ENCODE results near the gene PLEKHA3.

The PLEKHA3 gene

GRCh38 chr2:178528647-178529046 is 48.4 kb downstream of the PLEKHA3 start:
- H3K4me3 ChIP-seq (ENCODE audit: low read depth, low read length), result no peak overlapping the region
- DNase-seq (ENCODE audit: low read depth), result no peak
- no peak for TF ChIP-seq CTCF (IDR thresholded peaks at IDR 0.05; ENCODE audit: control insufficient read depth, extremely low read depth, insufficient read depth)

GRCh38 chr2:178529194-178529593 is 48.9 kb downstream of the PLEKHA3 start:
- H3K4me3 ChIP-seq (ENCODE audit: low read depth, low read length), result no peak overlapping the region
- no peak for DNase-seq (ENCODE audit: low read depth)
- no peak for TF ChIP-seq CTCF (IDR thresholded peaks at IDR 0.05; ENCODE audit: control insufficient read depth, extremely low read depth, insufficient read depth)

- H3K4me3 ChIP-seq (ENCODE audit: low read depth, low read length), result no peak overlapping the region
- no peak for DNase-seq (ENCODE audit: low read depth)
- TF ChIP-seq CTCF (IDR thresholded peaks at IDR 0.05; ENCODE audit: control insufficient read depth, extremely low read depth, insufficient read depth), result no peak
These were observed 49.9 kb downstream of the PLEKHA3 start for GRCh38 chr2:178530131-178530530.

GRCh38 chr2:178530625-178531142 is 50.4 kb downstream of the PLEKHA3 start:
- TF ChIP-seq CTCF (IDR thresholded peaks at IDR 0.05; ENCODE audit: control insufficient read depth, extremely low read depth, insufficient read depth), result no peak
- H3K4me3 ChIP-seq (ENCODE audit: low read depth, low read length), result no peak overlapping the region

GRCh38 chr2:178531168-178531567 is 50.9 kb downstream of the PLEKHA3 start:
- H3K4me3 ChIP-seq (ENCODE audit: low read depth, low read length), result no peak overlapping the region
- no peak for TF ChIP-seq CTCF (IDR thresholded peaks at IDR 0.05; ENCODE audit: control insufficient read depth, extremely low read depth, insufficient read depth)
- no peak for DNase-seq (ENCODE audit: low read depth)

More at GRCh38 chr2:178530625-178531142, 50.4 kb downstream of the PLEKHA3 start:
- DNase-seq (ENCODE audit: low read depth), result no peak

DNA sequence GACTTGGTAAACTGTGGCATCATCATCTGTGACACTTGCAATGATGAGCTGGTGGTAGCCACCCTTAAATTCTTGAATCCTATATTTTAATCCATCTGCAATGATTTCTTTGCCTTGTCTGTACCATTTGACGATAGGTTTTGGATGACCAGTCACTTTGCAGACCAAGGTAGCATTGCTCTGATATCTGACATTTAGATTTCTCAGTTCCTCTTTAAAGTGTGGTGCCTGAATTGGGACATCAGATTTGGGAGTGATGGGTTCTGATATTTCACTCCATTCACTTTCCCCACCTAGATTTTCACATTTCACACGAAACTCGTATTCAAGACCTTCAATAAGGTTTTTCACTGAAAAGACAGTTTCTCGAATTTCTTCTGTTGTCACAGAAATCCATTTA is 55.8 kb downstream of the PLEKHA3 start:
- DNase-seq (ENCODE audit: low read depth), result no peak
- no peak for TF ChIP-seq CTCF (IDR thresholded peaks at IDR 0.05; ENCODE audit: control insufficient read depth, extremely low read depth, insufficient read depth)
- no peak overlapping the region for H3K4me3 ChIP-seq (ENCODE audit: low read depth, low read length)

DNA sequence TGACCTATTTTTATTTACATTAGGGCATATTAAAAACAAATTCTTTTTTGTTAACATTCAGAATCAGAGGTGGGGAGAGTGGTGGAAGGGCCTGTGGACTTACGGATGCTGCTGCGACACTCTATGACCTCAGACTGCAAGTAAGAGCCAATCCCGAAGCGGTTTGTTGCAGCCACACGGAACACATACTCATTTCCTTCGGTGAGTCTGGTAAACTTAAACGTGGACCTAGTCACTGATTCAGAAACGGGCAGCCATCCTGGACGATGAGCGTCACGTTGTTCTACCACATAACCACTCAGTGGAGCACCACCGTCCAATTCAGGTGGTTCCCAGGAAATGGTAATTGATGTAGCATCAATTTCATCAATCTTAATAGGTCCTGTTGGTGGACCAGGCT is 61.9 kb downstream of the PLEKHA3 start:
- no peak for TF ChIP-seq CTCF (IDR thresholded peaks at IDR 0.05; ENCODE audit: control insufficient read depth, extremely low read depth, insufficient read depth)

More for the DNA sequence above, 61.9 kb downstream of the PLEKHA3 start:
- H3K4me3 ChIP-seq (ENCODE audit: low read depth, low read length), result no peak overlapping the region
- no peak for DNase-seq (ENCODE audit: low read depth)
